H9 (cell line): ENCODE measurements around the gene SUOX. TPM values are rescaled to one million over a fixed set of nuclear protein-coding genes. Genes with fewer than 3 reads are reported as not detected.

Experiments
- DNase-seq: peaks from one replicate; pipeline ENCODE4 v3.0.0-alpha.2; 2017
- H2AFZ ChIP-seq: one replicate; pipeline ENCODE4 v1.6.1; 2013; ENCODE audit warnings: mild to moderate bottlenecking, low read length, control low read depth, moderate library complexity
- H2AK5ac ChIP-seq: 2 replicates; pipeline ENCODE4 v1.6.1; 2013; ENCODE audit warnings: low read length, control low read depth, mixed read lengths; ENCODE audit not compliant: insufficient read length
- H2BK120ac ChIP-seq: one replicate; pipeline ENCODE4 v1.6.1; 2013; ENCODE audit warnings: low read depth, mild to moderate bottlenecking, low read length, control low read depth, inconsistent platforms; ENCODE audit not compliant: poor library complexity, severe bottlenecking
- H2BK12ac ChIP-seq: 2 replicates; pipeline ENCODE4 v1.6.1; 2013; ENCODE audit warnings: low read length, control low read depth, mixed read lengths, low read depth; ENCODE audit not compliant: insufficient read length
- H2BK15ac ChIP-seq: 2 replicates; pipeline ENCODE4 v1.6.1; 2013; ENCODE audit warnings: low read depth, low read length, control low read depth
- H2BK20ac ChIP-seq: one replicate; pipeline ENCODE4 v1.6.1; 2013; ENCODE audit warnings: low read depth, mild to moderate bottlenecking, low read length, control low read depth, inconsistent platforms; ENCODE audit not compliant: poor library complexity, severe bottlenecking
- H2BK5ac ChIP-seq: 2 replicates; pipeline ENCODE4 v1.6.1; 2013; ENCODE audit warnings: low read length, control low read depth, mixed read lengths; ENCODE audit not compliant: insufficient read length
- H3K14ac ChIP-seq: 2 replicates; pipeline ENCODE4 v1.6.1; 2013; ENCODE audit warnings: low read length, control low read depth; ENCODE audit not compliant: insufficient read depth
- H3K18ac ChIP-seq: 2 replicates; pipeline ENCODE4 v1.6.1; 2013; ENCODE audit warnings: low read depth, mild to moderate bottlenecking, mixed read lengths, low read length, control low read depth; ENCODE audit not compliant: insufficient read length
- H3K23ac ChIP-seq: 2 replicates; pipeline ENCODE4 v1.6.1; 2013; ENCODE audit warnings: low read length, control low read depth, mixed read lengths, low read depth; ENCODE audit not compliant: insufficient read length
- H3K23me2 ChIP-seq: 2 replicates; pipeline ENCODE4 v1.6.1; 2013; ENCODE audit warnings: low read depth, mild to moderate bottlenecking, mixed read lengths, low read length, control low read depth; ENCODE audit not compliant: insufficient read length, poor library complexity, severe bottlenecking
- H3K27ac ChIP-seq: 2 replicates; pipeline ENCODE4 v1.5.1; 2013; ENCODE audit warnings: low read length, control low read depth, mixed read lengths, low read depth; ENCODE audit not compliant: insufficient read length
- H3K27me3 ChIP-seq: 2 replicates; pipeline ENCODE4 v1.6.1; 2013; ENCODE audit warnings: low read length, control low read depth, inconsistent platforms; ENCODE audit not compliant: insufficient read depth
- H3K4ac ChIP-seq: 2 replicates; pipeline ENCODE4 v1.6.1; 2013; ENCODE audit warnings: low read depth, mild to moderate bottlenecking, control low read depth, inconsistent platforms, low read length, moderate library complexity
- H3K4me1 ChIP-seq: 2 replicates; pipeline ENCODE4 v1.6.1; 2013; ENCODE audit warnings: low read length, control low read depth, inconsistent platforms; ENCODE audit not compliant: insufficient read depth
- H3K4me2 ChIP-seq: 2 replicates; pipeline ENCODE4 v1.6.1; 2013; ENCODE audit warnings: low read length, control low read depth, mixed read lengths; ENCODE audit not compliant: insufficient read length, insufficient read depth
- H3K56ac ChIP-seq: 2 replicates; pipeline ENCODE4 v1.6.1; 2013; ENCODE audit warnings: low read depth, mild to moderate bottlenecking, mixed read lengths, low read length, control low read depth; ENCODE audit not compliant: insufficient read length
- H3K79me1 ChIP-seq: 2 replicates; pipeline ENCODE4 v1.6.1; 2013; ENCODE audit warnings: low read depth, mild to moderate bottlenecking, moderate library complexity, low read length, control low read depth, inconsistent platforms; ENCODE audit not compliant: insufficient read depth, poor library complexity, severe bottlenecking
- H3K79me2 ChIP-seq: 2 replicates; pipeline ENCODE4 v1.6.1; 2013; ENCODE audit warnings: low read length, control low read depth, inconsistent platforms; ENCODE audit not compliant: insufficient read depth
- H3K9ac ChIP-seq: 2 replicates; pipeline ENCODE4 v1.6.1; 2013; ENCODE audit warnings: low read length, control low read depth, mixed read lengths; ENCODE audit not compliant: insufficient read length; ENCODE audit errors: extremely low read depth
- H3K9me3 ChIP-seq: one replicate; pipeline ENCODE4 v1.6.1; 2013; ENCODE audit warnings: low read depth, low read length, inconsistent platforms; ENCODE audit not compliant: control insufficient read depth
- H3T11ph ChIP-seq: one replicate; pipeline ENCODE4 v1.6.1; 2013; ENCODE audit warnings: mild to moderate bottlenecking, low read length, control low read depth, inconsistent platforms
- H4K20me1 ChIP-seq: one replicate; pipeline ENCODE4 v1.6.1; 2013; ENCODE audit not compliant: control insufficient read depth, insufficient read length, insufficient read depth
- H4K5ac ChIP-seq: 2 replicates; pipeline ENCODE4 v1.6.1; 2013; ENCODE audit warnings: low read depth, mild to moderate bottlenecking, mixed read lengths, low read length, control low read depth; ENCODE audit not compliant: insufficient read length
- H4K8ac ChIP-seq: replicated peaks from 2 replicates; pipeline ENCODE4 v1.6.1; 2013; ENCODE audit warnings: low read length, control low read depth, mixed read lengths, low read depth; ENCODE audit not compliant: insufficient read length
- H4K91ac ChIP-seq: 2 replicates; pipeline ENCODE4 v1.6.1; 2013; ENCODE audit warnings: low read depth, mild to moderate bottlenecking, moderate library complexity, mixed read lengths, low read length, control low read depth; ENCODE audit not compliant: insufficient read length
- H3K27ac Mint-ChIP-seq, 3 experiments: 2 replicates in 2 of 3; 3 replicates in 1 of 3; pipeline ENCODE4 v1.8.0; 2020 to 2021; ENCODE audit warnings: mixed read lengths in 3 of 3, mild to moderate bottlenecking in 1 of 3, moderate library complexity in 1 of 3
- H3K27me3 Mint-ChIP-seq: 2 replicates; pipeline ENCODE4 v1.8.0; 2021; ENCODE audit warnings: low read depth, mild to moderate bottlenecking, moderate library complexity, mixed read lengths
- H3K36me3 Mint-ChIP-seq, 3 experiments: 2 replicates in 2 of 3; 3 replicates in 1 of 3; pipeline ENCODE4 v1.8.0; 2020 to 2021; ENCODE audit warnings: low read depth in 3 of 3, mixed read lengths in 3 of 3; ENCODE audit not compliant: insufficient read depth in 1 of 3
- H3K4me1 Mint-ChIP-seq, 2 experiments: 2 replicates each; pipeline ENCODE4 v1.8.0; 2020; ENCODE audit warnings: mixed read lengths in 2 of 2
- H3K4me3 Mint-ChIP-seq, 2 experiments: 2 replicates in 1 of 2; 3 replicates in 1 of 2; pipeline ENCODE4 v1.8.0; 2020 to 2021; ENCODE audit warnings: mild to moderate bottlenecking in 2 of 2, mixed read lengths in 2 of 2, moderate library complexity in 1 of 2
- H3K9me3 Mint-ChIP-seq, 2 experiments: 2 replicates in 1 of 2; 3 replicates in 1 of 2; pipeline ENCODE4 v1.8.0; 2020; ENCODE audit warnings: mild to moderate bottlenecking in 2 of 2, mixed read lengths in 2 of 2, moderate library complexity in 1 of 2
- WGBS: extraction: QIAGEN DNeasy Blood & Tissue Kit; methylation state at CpG from one replicate; pipeline ENCODE4 v1.1.7; 2013; ENCODE audit warnings: missing lambda C conversion rate, low lambda C conversion rate, mixed read lengths; ENCODE audit not compliant: insufficient read length; ENCODE audit errors: extremely low coverage; 5-methylcytosine and 5-hydroxymethylcytosine counted together
- total RNA-seq: library from RNA; stranded (reverse); gene quantifications from 2 replicates; pipeline ENCODE4 v1.2.1, GENCODE V29; 2021
- TF ChIP-seq, protein P1 (sequence below): fragments of 200-600 bp; sonication (generic); conservative IDR thresholded peaks from 3 replicates; pipeline ENCODE4 v1.8.0; 2021; ENCODE audit warnings: antibody characterized with exemption, mild to moderate bottlenecking

SUOX gene
- total RNA-seq, 1 experiment from 2014 or later, result 21.0 TPM

DNA sequence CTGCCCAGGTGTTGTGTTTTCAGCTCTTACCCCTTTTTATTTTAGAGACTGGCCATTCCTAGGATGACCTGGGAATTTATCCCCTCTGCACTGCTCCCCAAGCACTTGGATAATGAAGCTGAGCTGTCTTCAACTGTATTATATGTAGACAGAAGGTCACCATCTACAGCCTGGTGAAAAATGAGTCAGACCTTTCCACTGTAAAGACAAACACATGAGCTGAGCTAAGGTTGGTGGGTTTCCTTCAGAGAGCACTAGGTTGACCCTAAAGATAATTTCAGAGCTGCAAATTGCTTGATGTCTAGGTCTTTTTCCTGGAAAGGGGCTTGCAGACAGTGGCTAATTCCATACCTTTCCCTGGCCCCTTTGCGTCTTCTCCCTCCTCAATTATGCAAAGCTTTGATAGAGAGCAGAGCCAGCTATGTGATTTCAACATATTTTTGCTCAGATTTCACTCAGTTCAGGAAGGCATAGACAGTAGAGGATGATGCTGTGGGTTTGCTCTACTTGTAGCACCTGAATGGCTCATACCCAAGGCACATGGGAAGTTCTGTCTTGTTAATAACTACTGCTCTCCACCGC is 14.5 kb downstream of the SUOX start:
- no peak overlapping the region for H3K14ac ChIP-seq
- H3K4me2 ChIP-seq, result no peak overlapping the region
- no peak overlapping the region for H3K23ac ChIP-seq
- H3K79me2 ChIP-seq, result no peaks in the 10 kb centered on the region
- no peak overlapping the region for H2BK5ac ChIP-seq
- no peak overlapping the region for H2AFZ ChIP-seq
- peaks cover 6 to 13% of the 10 kb centered on the region in 2 experiments for H3K4me1 Mint-ChIP-seq
- no peak overlapping the region for H3K27ac Mint-ChIP-seq
- H2BK15ac ChIP-seq, result no peak overlapping the region
- TF ChIP-seq, protein P1, sequence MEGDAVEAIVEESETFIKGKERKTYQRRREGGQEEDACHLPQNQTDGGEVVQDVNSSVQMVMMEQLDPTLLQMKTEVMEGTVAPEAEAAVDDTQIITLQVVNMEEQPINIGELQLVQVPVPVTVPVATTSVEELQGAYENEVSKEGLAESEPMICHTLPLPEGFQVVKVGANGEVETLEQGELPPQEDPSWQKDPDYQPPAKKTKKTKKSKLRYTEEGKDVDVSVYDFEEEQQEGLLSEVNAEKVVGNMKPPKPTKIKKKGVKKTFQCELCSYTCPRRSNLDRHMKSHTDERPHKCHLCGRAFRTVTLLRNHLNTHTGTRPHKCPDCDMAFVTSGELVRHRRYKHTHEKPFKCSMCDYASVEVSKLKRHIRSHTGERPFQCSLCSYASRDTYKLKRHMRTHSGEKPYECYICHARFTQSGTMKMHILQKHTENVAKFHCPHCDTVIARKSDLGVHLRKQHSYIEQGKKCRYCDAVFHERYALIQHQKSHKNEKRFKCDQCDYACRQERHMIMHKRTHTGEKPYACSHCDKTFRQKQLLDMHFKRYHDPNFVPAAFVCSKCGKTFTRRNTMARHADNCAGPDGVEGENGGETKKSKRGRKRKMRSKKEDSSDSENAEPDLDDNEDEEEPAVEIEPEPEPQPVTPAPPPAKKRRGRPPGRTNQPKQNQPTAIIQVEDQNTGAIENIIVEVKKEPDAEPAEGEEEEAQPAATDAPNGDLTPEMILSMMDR, result no peak
- no peaks in the 10 kb centered on the region for H3K79me1 ChIP-seq
- no peaks in the 10 kb centered on the region for H3K9me3 Mint-ChIP-seq
- no peak overlapping the region for H3T11ph ChIP-seq
- H3K27ac ChIP-seq, result no peak overlapping the region
- no peaks in the 10 kb centered on the region for H3K27me3 ChIP-seq
- H3K4me3 Mint-ChIP-seq, result no peak overlapping the region
- H3K36me3 Mint-ChIP-seq, result peaks cover 2 to 11% (median 4%) of the 10 kb centered on the region in 3 experiments; a peak in 5 of 7 replicates
- H4K20me1 ChIP-seq, result no peaks in the 10 kb centered on the region
- H3K27me3 Mint-ChIP-seq, result no peaks in the 10 kb centered on the region
- H3K18ac ChIP-seq, result no peak overlapping the region
- DNase-seq, result no peak
- peaks cover 7% of the 10 kb centered on the region for H3K23me2 ChIP-seq
- no peak overlapping the region for H2AK5ac ChIP-seq
- no peak overlapping the region for H3K9ac ChIP-seq
- no peaks in the 10 kb centered on the region for H3K9me3 ChIP-seq
- H3K4ac ChIP-seq, result no peak overlapping the region
- H4K91ac ChIP-seq, result no peak overlapping the region
- no CpG with 5 or more reads among the region's 2 CpGs for WGBS
- H3K4me1 ChIP-seq, result no peaks in the 10 kb centered on the region
- no peak overlapping the region for H2BK12ac ChIP-seq
- no peak overlapping the region for H4K8ac ChIP-seq
- no peak overlapping the region for H2BK20ac ChIP-seq
- no peak overlapping the region for H4K5ac ChIP-seq
- H2BK120ac ChIP-seq, result no peak overlapping the region
- H3K56ac ChIP-seq, result no peak overlapping the region
